NT2/D1 (cell line): ENCODE results near the gene JMJD8.

Source experiments
- DNase-seq: peaks from one replicate; pipeline ENCODE4 v3.0.0-alpha.2; 2011; ENCODE audit warnings: low read depth, low spot score
- H3K27me3 ChIP-seq: 2 replicates; pipeline ENCODE4 v1.6.0; 2011; ENCODE audit warnings: mild to moderate bottlenecking; ENCODE audit not compliant: insufficient read length, insufficient read depth
- H3K36me3 ChIP-seq: 2 replicates; pipeline ENCODE4 v1.6.1; 2011; ENCODE audit warnings: mild to moderate bottlenecking, low read length, mixed read lengths; ENCODE audit not compliant: insufficient read depth, insufficient read length
- H3K4me1 ChIP-seq: 2 replicates; pipeline ENCODE4 v1.5.1; 2011; ENCODE audit not compliant: insufficient read depth, insufficient read length
- H3K4me3 ChIP-seq: 2 replicates; pipeline ENCODE4 v1.5.1; 2011; ENCODE audit warnings: low read depth; ENCODE audit not compliant: insufficient read length
- H3K9ac ChIP-seq: 2 replicates; pipeline ENCODE4 v1.6.0; 2011; ENCODE audit warnings: low read depth; ENCODE audit not compliant: insufficient read length
- H3K9me3 ChIP-seq: 2 replicates; pipeline ENCODE4 v1.5.1; 2011; ENCODE audit warnings: mild to moderate bottlenecking, low read length; ENCODE audit not compliant: insufficient read depth
- SUZ12 ChIP-seq: IDR thresholded peaks from 2 replicates; pipeline ENCODE4 v1.6.1; 2011; ENCODE audit not compliant: insufficient read length, insufficient read depth; ENCODE audit errors: extremely low read depth
- YY1 ChIP-seq: IDR thresholded peaks from 2 replicates; pipeline ENCODE4 v1.6.1; 2011; ENCODE audit not compliant: insufficient read length, insufficient read depth
- ZNF274 ChIP-seq: IDR thresholded peaks from 2 replicates; pipeline ENCODE4 v1.6.1; 2011; ENCODE audit warnings: mild to moderate bottlenecking, low read depth, low read length

Gene JMJD8

DNA sequence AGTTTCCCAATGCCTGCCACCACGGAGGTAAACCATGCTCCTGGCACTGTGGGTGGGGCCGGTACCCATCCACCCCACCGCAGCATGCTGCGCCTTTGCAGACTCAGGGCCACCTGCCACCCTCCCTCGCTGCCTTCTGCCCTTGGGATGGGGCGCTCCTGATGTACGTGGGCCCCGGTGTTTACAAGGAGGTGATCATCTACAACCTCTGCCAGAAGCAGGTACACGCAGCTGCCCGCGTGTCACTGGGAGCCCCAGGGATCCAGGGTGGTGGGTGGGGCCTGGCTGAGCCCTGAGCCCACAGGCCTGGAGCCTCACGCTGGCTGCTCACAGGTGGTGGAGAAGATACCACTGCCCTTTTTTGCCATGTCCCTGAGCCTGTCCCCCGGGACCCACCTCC, 17.6 kb downstream of the JMJD8 start:
- peaks cover 76% of the 10 kb centered on the region for H3K36me3 ChIP-seq
- H3K9ac ChIP-seq = peak overlapping the region; percentile 27
- H3K9me3 ChIP-seq = no peaks in the 10 kb centered on the region
- H3K4me3 ChIP-seq = no peak overlapping the region
- H3K27me3 ChIP-seq = no peaks in the 10 kb centered on the region
- no peak for TF ChIP-seq YY1
- TF ChIP-seq SUZ12 = no peak
- no peak for TF ChIP-seq ZNF274
- H3K4me1 ChIP-seq = peaks cover 20% of the 10 kb centered on the region
- no peak for DNase-seq

DNA sequence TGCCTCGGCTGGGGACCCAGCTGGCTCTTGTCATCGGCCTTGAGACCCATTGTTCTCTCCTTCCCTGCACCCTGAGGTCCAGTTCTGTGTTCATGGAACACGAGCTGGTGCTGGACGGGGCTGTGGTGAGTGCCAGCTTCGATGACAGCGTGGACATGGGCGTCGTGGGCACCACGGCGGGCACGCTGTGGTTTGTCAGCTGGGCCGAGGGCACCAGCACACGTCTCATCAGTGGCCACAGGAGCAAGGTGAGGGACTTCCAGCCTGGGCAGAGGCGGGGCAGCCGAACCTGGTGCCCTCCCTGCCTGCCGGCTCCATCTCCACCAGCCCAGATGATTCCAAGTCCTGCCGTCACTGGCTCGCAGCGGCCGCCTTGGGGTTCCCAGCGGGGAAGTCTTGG, 21.5 kb downstream of the JMJD8 start:
- Histone ChIP-seq H3K36me3 (peaks cover 79% of the 10 kb centered on the region), H3K9me3 (no peaks in the 10 kb centered on the region), H3K9ac (no peak overlapping the region), H3K4me1 (peaks cover 23% of the 10 kb centered on the region), H3K4me3 (no peak overlapping the region), H3K27me3 (no peaks in the 10 kb centered on the region)
- DNase-seq = no peak
- TF ChIP-seq ZNF274 (no peak), SUZ12 (no peak), YY1 (no peak)

DNA sequence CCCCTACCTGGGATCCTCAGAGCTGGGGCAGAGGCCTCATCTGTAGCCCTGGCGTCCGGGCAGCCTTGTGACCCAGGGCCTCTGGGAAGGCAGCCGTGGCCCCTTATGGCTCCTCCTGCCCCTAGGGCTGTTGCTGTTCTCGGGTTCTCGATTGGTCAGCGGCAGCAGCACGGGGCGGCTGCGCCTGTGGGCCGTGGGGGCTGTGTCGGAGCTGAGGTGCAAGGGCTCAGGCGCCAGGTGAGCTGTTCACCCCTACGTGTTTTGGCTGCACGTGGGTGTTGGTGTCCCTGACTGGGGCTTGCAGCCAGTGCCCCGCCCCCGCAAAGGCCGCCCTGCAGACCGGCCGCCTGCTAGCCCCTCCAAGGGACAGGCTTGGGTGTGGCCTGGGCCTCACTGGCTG, 22.0 kb downstream of the JMJD8 start:
- no peak overlapping the region for H3K9ac ChIP-seq
- DNase-seq = no peak
- no peaks in the 10 kb centered on the region for H3K27me3 ChIP-seq
- no peaks in the 10 kb centered on the region for H3K9me3 ChIP-seq
- no peak overlapping the region for H3K4me3 ChIP-seq
- peaks cover 19% of the 10 kb centered on the region for H3K4me1 ChIP-seq
- peaks cover 81% of the 10 kb centered on the region for H3K36me3 ChIP-seq
- TF ChIP-seq SUZ12 (no peak), YY1 (no peak), ZNF274 (no peak)

DNA sequence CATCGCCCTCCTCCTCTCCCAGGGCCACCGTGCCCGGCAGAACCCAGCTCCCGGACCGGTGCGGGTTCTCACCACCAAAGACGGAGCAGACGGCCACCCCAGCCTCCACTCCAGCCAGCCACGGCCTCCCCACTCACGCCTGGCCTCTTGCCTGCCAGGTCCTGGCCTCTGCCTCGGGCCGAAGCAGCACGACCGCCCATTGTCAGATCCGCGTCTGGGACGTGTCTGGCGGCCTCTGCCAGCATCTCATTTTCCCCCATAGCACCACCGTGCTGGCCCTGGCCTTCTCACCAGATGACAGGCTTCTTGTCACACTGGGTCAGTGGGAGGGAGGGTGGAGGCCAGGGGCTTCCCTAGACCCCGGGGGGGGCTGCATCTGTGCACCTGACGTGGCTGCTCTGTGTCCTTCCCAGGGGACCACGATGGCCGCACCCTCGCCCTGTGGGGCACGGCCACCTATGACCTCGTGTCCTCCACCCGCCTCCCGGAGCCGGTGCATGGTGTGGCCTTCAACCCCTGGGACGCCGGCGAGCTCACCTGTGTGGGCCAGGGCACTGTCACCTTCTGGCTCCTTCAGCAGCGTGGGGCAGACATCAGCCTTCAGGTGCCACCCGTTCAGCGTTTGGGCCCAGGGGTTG, 22.8 kb downstream of the JMJD8 start:
- Histone ChIP-seq H3K36me3 (peaks cover 81% of the 10 kb centered on the region), H3K27me3 (no peaks in the 10 kb centered on the region), H3K4me1 (peaks cover 19% of the 10 kb centered on the region), H3K9me3 (no peaks in the 10 kb centered on the region), H3K9ac (peak overlapping the region; percentile 74), H3K4me3 (no peak overlapping the region)
- no peak for TF ChIP-seq YY1
- no peak for TF ChIP-seq ZNF274
- no peak for TF ChIP-seq SUZ12
- DNase-seq = no peak

DNA sequence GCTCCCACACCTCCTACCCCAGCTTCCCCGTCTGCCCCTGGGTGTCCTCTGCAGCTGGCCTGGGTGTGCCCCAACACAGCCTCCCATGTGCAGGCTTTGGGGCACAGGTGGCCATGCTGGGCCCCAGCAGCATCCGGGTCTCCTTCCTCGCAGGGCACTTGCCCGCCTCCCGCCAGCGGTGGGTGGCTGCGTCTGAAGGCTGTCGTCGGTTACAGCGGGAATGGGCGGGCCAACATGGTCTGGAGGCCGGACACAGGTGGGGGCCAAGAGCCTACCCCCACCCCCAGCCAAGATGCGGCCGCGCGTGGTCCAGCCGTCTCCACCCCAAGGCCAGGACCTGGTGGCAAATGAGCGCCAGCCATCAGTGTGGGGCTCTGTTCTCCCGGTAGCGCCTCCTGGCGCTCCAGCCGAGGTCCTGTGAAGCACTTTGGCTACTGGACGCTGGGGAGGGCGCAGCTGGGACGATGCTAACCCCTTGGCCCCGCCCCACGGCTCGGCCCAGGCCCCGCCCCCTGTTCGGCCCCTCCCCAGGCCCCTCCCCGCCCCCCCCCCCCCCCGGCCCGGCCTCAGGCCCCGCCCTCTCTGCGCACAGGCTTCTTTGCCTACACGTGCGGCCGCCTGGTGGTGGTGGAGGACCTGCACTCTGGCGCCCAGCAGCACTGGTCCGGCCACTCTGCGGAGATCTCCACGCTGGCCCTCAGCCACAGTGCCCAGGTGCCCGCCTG, 23.5 kb downstream of the JMJD8 start:
- no peak for TF ChIP-seq SUZ12
- TF ChIP-seq ZNF274 = no peak
- TF ChIP-seq YY1 = no peak
- peaks cover 16% of the 10 kb centered on the region for H3K4me1 ChIP-seq
- H3K9ac ChIP-seq = peak overlapping the region; percentile 74
- H3K36me3 ChIP-seq = peaks cover 82% of the 10 kb centered on the region
- peak; percentile 66 for DNase-seq
- no peaks in the 10 kb centered on the region for H3K9me3 ChIP-seq
- H3K4me3 ChIP-seq = no peak overlapping the region
- H3K27me3 ChIP-seq = no peaks in the 10 kb centered on the region

DNA sequence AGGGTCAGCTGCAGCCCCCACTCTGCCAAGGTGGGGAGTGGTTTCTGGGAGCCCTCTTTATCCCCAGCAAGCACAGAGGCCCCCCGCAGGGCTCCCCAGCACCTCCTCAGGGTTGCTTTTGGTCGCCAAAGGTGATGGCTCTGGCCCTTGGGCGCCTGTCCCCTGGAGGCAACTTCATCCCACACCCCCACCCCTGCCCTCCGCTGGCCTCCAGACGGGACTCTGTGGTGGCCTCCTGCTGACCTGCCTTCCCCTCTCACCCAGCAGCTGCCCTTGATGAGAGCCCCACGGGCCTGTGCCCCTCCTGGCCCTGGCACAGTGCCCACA, 24.0 kb downstream of the JMJD8 start:
- Histone ChIP-seq H3K9ac (no peak overlapping the region), H3K9me3 (no peaks in the 10 kb centered on the region), H3K36me3 (peaks cover 87% of the 10 kb centered on the region), H3K27me3 (no peaks in the 10 kb centered on the region), H3K4me3 (no peak overlapping the region), H3K4me1 (peaks cover 16% of the 10 kb centered on the region)
- no peak for DNase-seq
- TF ChIP-seq SUZ12 (no peak), ZNF274 (no peak), YY1 (no peak)

DNA sequence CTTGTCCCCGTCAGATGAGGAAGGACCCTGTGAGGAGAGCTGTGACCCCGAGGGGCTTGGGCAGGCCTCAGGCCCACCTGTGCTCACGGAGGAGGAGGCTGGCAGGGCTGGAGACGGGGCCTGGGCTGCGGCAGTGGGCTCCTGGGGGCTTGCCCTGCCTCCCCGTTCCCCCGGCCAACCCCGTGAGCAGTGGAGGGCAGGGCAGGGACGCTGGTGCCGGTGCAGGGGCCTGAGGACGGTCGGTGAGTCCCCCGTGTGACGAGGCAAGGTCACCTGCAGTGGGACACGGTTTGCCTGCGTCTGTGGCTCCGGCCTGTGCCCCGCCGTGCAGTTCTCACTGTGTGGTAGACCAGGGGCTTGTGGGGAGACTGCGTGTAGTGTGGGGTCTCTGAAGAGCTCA, 24.5 kb downstream of the JMJD8 start:
- TF ChIP-seq ZNF274 (no peak), YY1 (no peak), SUZ12 (no peak)
- Histone ChIP-seq H3K4me3 (no peak overlapping the region), H3K9ac (no peak overlapping the region), H3K27me3 (no peaks in the 10 kb centered on the region), H3K4me1 (peaks cover 16% of the 10 kb centered on the region), H3K9me3 (no peaks in the 10 kb centered on the region), H3K36me3 (peaks cover 90% of the 10 kb centered on the region)
- no peak for DNase-seq
